ENCODE measurements around the gene ABHD2.

GRCh38 chr15:89058876-89059405, 29.3 kb upstream of the ABHD2 start:
- TF ChIP-seq CTCF (IDR thresholded peaks at IDR 0.05) (no peak), POLR2A (IDR thresholded peaks at IDR 0.05) (no peak)
